GM20000 (cell line): Measurements from ENCODE around the gene KDM5C.
"Not testable (repeated sequence)": the region's sequence is repeated elsewhere in the genome, so short reads cannot be mapped to it uniquely, and the experiment has no call there.

ENCODE experiments used
- DNase-seq: peaks from one replicate; pipeline ENCODE4 v3.0.0; 2012; ENCODE audit warnings: low spot score
- CTCF ChIP-seq: IDR thresholded peaks from 2 replicates; pipeline ENCODE4 v1.5.1; 2012; ENCODE audit warnings: mild to moderate bottlenecking, control low read depth; ENCODE audit errors: extremely low read depth, missing control alignments

The KDM5C gene

GRCh38 chrX:53190363-53190960, 34.5 kb downstream of the KDM5C start:
- DNase-seq, result no peak
- TF ChIP-seq CTCF, result no peak

GRCh38 chrX:53188763-53189162, 36.2 kb downstream of the KDM5C start:
- DNase-seq, result no peak
- TF ChIP-seq CTCF, result no peak

GRCh38 chrX:53186351-53186750, 38.7 kb downstream of the KDM5C start:
- no peak for TF ChIP-seq CTCF
- DNase-seq, result no peak

- TF ChIP-seq CTCF, result no peak
- no peak for DNase-seq
Measured at GRCh38 chrX:53184836-53185235, 40.2 kb downstream of the KDM5C start.

- no peak for DNase-seq
- TF ChIP-seq CTCF, result no peak
Measured at GRCh38 chrX:53171356-53171755, 53.7 kb downstream of the KDM5C start.

- DNase-seq, result no peak
- no peak for TF ChIP-seq CTCF
Measured at GRCh38 chrX:53166103-53166502, 58.9 kb downstream of the KDM5C start.

GRCh38 chrX:53164566-53164965, 60.4 kb downstream of the KDM5C start:
- DNase-seq, result not testable (repeated sequence)

- no peak for TF ChIP-seq CTCF
- DNase-seq, result no peak
Measured at GRCh38 chrX:53163436-53163835, 61.6 kb downstream of the KDM5C start.
